Femur (tissue), 1 donor: ENCODE data around the gene BCDIN3D.
"Not testable (repeated sequence)": the region's sequence is repeated elsewhere in the genome, so short reads cannot be mapped to it uniquely, and the experiment has no call there.

Experiments
- DNase-seq: peaks from one replicate; pipeline ENCODE4 v3.0.0-alpha.2; 2017

BCDIN3D gene

GRCh38 chr12:49875115-49875720 is 32.3 kb upstream of the BCDIN3D start:
- DNase-seq, result no peak

- DNase-seq, result peak; percentile 18
Measured at GRCh38 chr12:49874142-49874897, 31.4 kb upstream of the BCDIN3D start.

- peak; percentile 69 for DNase-seq
Measured at GRCh38 chr12:49873361-49873934, 30.5 kb upstream of the BCDIN3D start.

- peak; percentile 20 for DNase-seq
Measured at GRCh38 chr12:49872781-49873181, 29.9 kb upstream of the BCDIN3D start.

- no peak for DNase-seq
Measured at GRCh38 chr12:49872381-49872780, 29.5 kb upstream of the BCDIN3D start.

GRCh38 chr12:49871811-49872251 is 28.9 kb upstream of the BCDIN3D start:
- peak; percentile 19 for DNase-seq

- peak; percentile 16 for DNase-seq
Measured at GRCh38 chr12:49871263-49871561, 28.3 kb upstream of the BCDIN3D start.

- DNase-seq, result no peak
Measured at GRCh38 chr12:49870501-49871262, 27.8 kb upstream of the BCDIN3D start.

GRCh38 chr12:49869816-49870500 is 27.1 kb upstream of the BCDIN3D start:
- DNase-seq, result no peak

- DNase-seq, result peak; percentile 92
Measured at GRCh38 chr12:49868952-49869815, 26.3 kb upstream of the BCDIN3D start.

- DNase-seq, result no peak
Measured at GRCh38 chr12:49868449-49868848, 25.5 kb upstream of the BCDIN3D start.

GRCh38 chr12:49867570-49868341 is 24.9 kb upstream of the BCDIN3D start:
- no peak for DNase-seq

GRCh38 chr12:49866859-49867569 is 24.1 kb upstream of the BCDIN3D start:
- DNase-seq, result peak; percentile 83

GRCh38 chr12:49865782-49866135 is 22.9 kb upstream of the BCDIN3D start:
- DNase-seq, result no peak

- DNase-seq, result no peak
Measured at GRCh38 chr12:49865109-49865781, 22.3 kb upstream of the BCDIN3D start.

- no peak for DNase-seq
Measured at GRCh38 chr12:49864798-49865090, 21.8 kb upstream of the BCDIN3D start.

GRCh38 chr12:49863946-49864797 is 21.3 kb upstream of the BCDIN3D start:
- peak; percentile 61 for DNase-seq

- DNase-seq, result not testable (repeated sequence)
Measured at GRCh38 chr12:49860921-49861320, 18.0 kb upstream of the BCDIN3D start.

- not testable (repeated sequence) for DNase-seq
Measured at GRCh38 chr12:49855890-49856289, 13.0 kb upstream of the BCDIN3D start.
